Pancreas (tissue), 10 donors: ENCODE data around the gene CCDC196. TPM values are rescaled to one million over a fixed set of nuclear protein-coding genes. Genes with fewer than 3 reads are reported as not detected.
"Not testable (repeated sequence)": the region's sequence is repeated elsewhere in the genome, so short reads cannot be mapped to it uniquely, and the experiment has no call there.

Experiments
- ATAC-seq, 4 donors: fragments of 200-7000 bp; cut with Tn5 transposase; one replicate each; pipeline versions ENCODE4 v1.8.0 to v1.9.1; 2020; ENCODE audit warnings: mild to moderate bottlenecking in 4 of 4, moderate library complexity in 4 of 4
- DNase-seq, 6 donors: peaks; one replicate each; pipeline ENCODE4 v3.0.0-alpha.2; 2020
- FAIRE-seq: peaks from 2 replicates; lab custom pipeline; 2012; peaks lifted over from hg19 to GRCh38; lab: Jason Lieb, UNC
- H3K27ac ChIP-seq, 4 donors: fragments of 200-600 bp; sonication (generic); 1 replicate in 3 of 4; 2 replicates in 1 of 4; pipeline versions ENCODE4 v1.5.0 to v1.8.0; 2020
- H3K27me3 ChIP-seq, 4 donors: fragments of 200-600 bp; one replicate each; pipeline ENCODE4 v1.8.0; 2021
- H3K36me3 ChIP-seq, 3 donors: fragments of 200-600 bp; sonication (generic) in 1 of 3; one replicate each; pipeline versions ENCODE4 v1.5.0 to v1.8.0; 2020 to 2021
- H3K4me1 ChIP-seq, 3 donors: fragments of 200-600 bp; one replicate each; pipeline ENCODE4 v1.8.0; 2021
- H3K4me3 ChIP-seq, 4 donors: fragments of 200-600 bp; sonication (generic) in 2 of 4; one replicate each; pipeline versions ENCODE4 v1.5.0 to v1.8.0; 2020 to 2021
- H3K9me3 ChIP-seq, 4 donors: fragments of 200-600 bp; one replicate each; pipeline ENCODE4 v1.8.0; 2021
- CTCF ChIP-seq, 4 donors: fragments of 200-600 bp; sonication (generic) in 3 of 4; IDR thresholded peaks; one replicate each; pipeline versions ENCODE4 v1.5.0 to v1.8.0; 2021; ENCODE audit warnings: antibody characterized with exemption in 4 of 4
- WGBS, 2 donors: extraction: QIAGEN DNeasy Blood & Tissue Kit; methylation state at CpG; one replicate each; pipeline ENCODE4 v1.1.7; 2013; 5-methylcytosine and 5-hydroxymethylcytosine counted together
- intact Hi-C, 3 donors: fragments of 100-400 bp; cut with DNase I; formaldehyde crosslinking; loops; one replicate each; pipeline versions ENCODE4 v1.11.1 to v1.14.2; 2022
- polyA plus RNA-seq, 2 donors: library from polyadenylated mRNA; stranded (reverse); fragments of 200-250 nt; gene quantifications; one replicate each; pipeline ENCODE4 v1.2.3, GENCODE V29; 2013
- total RNA-seq, 6 donors: library from RNA; stranded (reverse); fragmentation: NEBNext Ultra II Directional in 4 of 6; extraction: Animal tissue kit (Norgen Biotek cat#: 25700) in 4 of 6; gene quantifications; one replicate each; pipeline versions ENCODE4 v1.2.1 to v1.2.4, GENCODE V29; 2021 to 2023
- donor health status: healthy with polysubstance abuse.
- donor health status: DM: no; HTN: no; CAD: no; lungs with moderate emphysema.
- donor health status: DM: no; HTN: no; CAD: no.
- donor health status: control.
- donor health status: control.
- donor health status: Bipolar disorder and iron deficiency.
- donor health status: DM: yes; HTN: yes; CAD: no.
- donor health status: DM: no; HTN: no; CAD: no.
- donor health status: DM: no; HTN: no; CAD: no.
- donor health status: DM: yes; HTN: yes; CAD: no.

CCDC196 gene
- total and polyA plus RNA-seq, 8 donors: 0.43 to 6.6 (median 1.4) TPM; not detected in 2

GRCh38 chr14:66539034-66539433 lies 52.9 kb downstream of the CCDC196 start:
- H3K27me3 ChIP-seq: no peaks in the 10 kb centered on the region
- TF ChIP-seq CTCF (IDR thresholded peaks at IDR 0.05): no peak
- WGBS, 2 donors: 42 to 44% methylated on average over 3 of the region's 3 CpGs
- H3K4me3 ChIP-seq: no peak overlapping the region
- no peak for ATAC-seq
- no peak for FAIRE-seq
- intact Hi-C loops: no loop called here
- H3K9me3 ChIP-seq: no peaks in the 10 kb centered on the region
- peaks cover 0 to 7% (median 0%) of the 10 kb centered on the region in 3 donors for H3K4me1 ChIP-seq
- H3K27ac ChIP-seq: no peak overlapping the region
- no peak for DNase-seq
- H3K36me3 ChIP-seq: no peaks in the 10 kb centered on the region

- no peaks in the 10 kb centered on the region for H3K27me3 ChIP-seq
- H3K4me3 ChIP-seq: no peak overlapping the region
- H3K4me1 ChIP-seq: peaks cover 0 to 7% (median 0%) of the 10 kb centered on the region in 3 donors
- TF ChIP-seq CTCF (IDR thresholded peaks at IDR 0.05): no peak
- DNase-seq (no peak), FAIRE-seq (no peak), ATAC-seq (peak in 1 of 4 donors; percentile 26)
- WGBS, 2 donors: 82 to 87% methylated on average over 1 of the region's 1 CpG
- H3K36me3 ChIP-seq: no peaks in the 10 kb centered on the region
- no peak overlapping the region for H3K27ac ChIP-seq
- H3K9me3 ChIP-seq: no peaks in the 10 kb centered on the region
- intact Hi-C loops: no loop called here
These were observed 53.9 kb downstream of the CCDC196 start for GRCh38 chr14:66540038-66540437.

GRCh38 chr14:66541627-66542026 lies 55.5 kb downstream of the CCDC196 start:
- no peak for TF ChIP-seq CTCF (IDR thresholded peaks at IDR 0.05)
- no peaks in the 10 kb centered on the region for H3K27me3 ChIP-seq
- no peak overlapping the region for H3K4me3 ChIP-seq
- FAIRE-seq (no peak), DNase-seq (no peak), ATAC-seq (no peak)
- no peaks in the 10 kb centered on the region for H3K36me3 ChIP-seq
- WGBS, 2 donors: 89 to 94% methylated on average over 3 of the region's 3 CpGs
- intact Hi-C loops: no loop called here
- H3K27ac ChIP-seq: no peak overlapping the region
- H3K4me1 ChIP-seq: peaks cover 0 to 7% (median 0%) of the 10 kb centered on the region in 3 donors
- H3K9me3 ChIP-seq: no peaks in the 10 kb centered on the region

GRCh38 chr14:66543996-66544395 lies 57.8 kb downstream of the CCDC196 start:
- ATAC-seq: no peak
- H3K9me3 ChIP-seq: no peaks in the 10 kb centered on the region
- intact Hi-C loops: no loop called here
- no peaks in the 10 kb centered on the region for H3K27me3 ChIP-seq
- no peak for FAIRE-seq
- peaks cover 0 to 5% (median 5%) of the 10 kb centered on the region in 3 donors for H3K4me1 ChIP-seq
- H3K36me3 ChIP-seq: no peaks in the 10 kb centered on the region
- no peak for DNase-seq
- no peak overlapping the region for H3K4me3 ChIP-seq
- no peak overlapping the region for H3K27ac ChIP-seq
- no peak for TF ChIP-seq CTCF (IDR thresholded peaks at IDR 0.05)
- 45 to 57% methylated on average over 2 of the region's 2 CpGs for WGBS, 2 donors

GRCh38 chr14:66545191-66545590 lies 59.0 kb downstream of the CCDC196 start:
- H3K4me1 ChIP-seq, H3K9me3 ChIP-seq, H3K27me3 ChIP-seq, ATAC-seq, H3K27ac ChIP-seq, FAIRE-seq, H3K4me3 ChIP-seq, intact Hi-C loops, H3K36me3 ChIP-seq: not testable (repeated sequence)
- DNase-seq: peak in 1 of 6 donors; percentile 27
- 94 to 95% methylated on average over 12 to 19 of the region's 32 CpGs for WGBS, 2 donors

- intact Hi-C loops: not testable (repeated sequence)
- peak in 1 of 6 donors; percentile 72 for DNase-seq
These were observed 59.6 kb downstream of the CCDC196 start for GRCh38 chr14:66545751-66546150.

More at GRCh38 chr14:66545751-66546150, 59.6 kb downstream of the CCDC196 start:
- H3K27ac ChIP-seq, H3K9me3 ChIP-seq, H3K27me3 ChIP-seq, H3K4me3 ChIP-seq, FAIRE-seq, ATAC-seq, H3K4me1 ChIP-seq, H3K36me3 ChIP-seq: not testable (repeated sequence)
- WGBS, 2 donors: 95 to 98% methylated on average over 17 to 32 of the region's 32 CpGs

Other genes starting within 250 kb of the CCDC196 start
- gene GPHN, start 21.8 kb downstream of the CCDC196 start, total RNA-seq: 10 to 100 TPM; 21.3 to 47.6 (median 24.4) TPM
- gene GPHN, start 21.8 kb downstream of the CCDC196 start, polyA plus RNA-seq: 10 to 100 TPM; 20.3 to 30.4 TPM